HL-60 (cell line): ENCODE measurements around the gene SERPINB2.

ENCODE experiments used
- GABPA ChIP-seq: IDR thresholded peaks from 2 replicates; pipeline ENCODE4 v1.6.1; 2012; ENCODE audit warnings: low read depth
- POLR2AphosphoS5 ChIP-seq: IDR thresholded peaks from 2 replicates; pipeline ENCODE4 v1.6.1; 2012; ENCODE audit warnings: low read depth
- TF ChIP-seq, protein P1 (sequence below): IDR thresholded peaks from one replicate; pipeline ENCODE4 v1.5.1; 2011; ENCODE audit warnings: low read length, control low read depth, inconsistent platforms; ENCODE audit not compliant: insufficient read depth

DNA sequence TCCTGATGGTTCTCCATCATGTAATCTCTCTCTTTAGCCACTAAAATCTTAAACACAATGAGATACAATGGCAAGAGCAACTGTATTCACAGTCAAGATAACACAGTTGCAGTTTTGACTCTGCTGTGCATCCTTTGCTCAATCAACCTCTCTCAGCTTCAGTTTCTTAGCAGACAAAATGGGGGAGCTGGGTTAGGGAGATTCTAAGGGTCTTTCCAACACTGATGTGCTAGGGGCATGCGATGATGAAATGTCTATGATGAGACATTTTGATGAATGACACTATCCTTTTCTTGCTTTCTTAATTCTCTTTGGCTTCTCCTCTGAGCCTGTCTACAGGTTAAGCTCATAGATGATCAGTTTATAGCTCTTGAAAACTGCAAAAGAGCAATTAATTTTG is 21.4 kb downstream of the SERPINB2 start:
- TF ChIP-seq POLR2AphosphoS5 (0 out of 2 replicates have a peak, but pooled peaks have one; percentile 34), GABPA (no peak)
- TF ChIP-seq, protein P1, sequence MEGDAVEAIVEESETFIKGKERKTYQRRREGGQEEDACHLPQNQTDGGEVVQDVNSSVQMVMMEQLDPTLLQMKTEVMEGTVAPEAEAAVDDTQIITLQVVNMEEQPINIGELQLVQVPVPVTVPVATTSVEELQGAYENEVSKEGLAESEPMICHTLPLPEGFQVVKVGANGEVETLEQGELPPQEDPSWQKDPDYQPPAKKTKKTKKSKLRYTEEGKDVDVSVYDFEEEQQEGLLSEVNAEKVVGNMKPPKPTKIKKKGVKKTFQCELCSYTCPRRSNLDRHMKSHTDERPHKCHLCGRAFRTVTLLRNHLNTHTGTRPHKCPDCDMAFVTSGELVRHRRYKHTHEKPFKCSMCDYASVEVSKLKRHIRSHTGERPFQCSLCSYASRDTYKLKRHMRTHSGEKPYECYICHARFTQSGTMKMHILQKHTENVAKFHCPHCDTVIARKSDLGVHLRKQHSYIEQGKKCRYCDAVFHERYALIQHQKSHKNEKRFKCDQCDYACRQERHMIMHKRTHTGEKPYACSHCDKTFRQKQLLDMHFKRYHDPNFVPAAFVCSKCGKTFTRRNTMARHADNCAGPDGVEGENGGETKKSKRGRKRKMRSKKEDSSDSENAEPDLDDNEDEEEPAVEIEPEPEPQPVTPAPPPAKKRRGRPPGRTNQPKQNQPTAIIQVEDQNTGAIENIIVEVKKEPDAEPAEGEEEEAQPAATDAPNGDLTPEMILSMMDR: no peak
